Thymus (tissue), 11 donors: ENCODE measurements around the gene CYSTM1. TPM values are rescaled to one million over a fixed set of nuclear protein-coding genes. Genes with fewer than 3 reads are reported as not detected.

Source experiments
- DNase-seq, 9 donors: peaks; one replicate each; pipeline ENCODE4 v3.0.0-alpha.2; 2013; ENCODE audit warnings: low spot score in 9 of 9, low read depth in 6 of 9, missing footprints in 1 of 9
- H3K27ac ChIP-seq, 2 donors: one replicate each; pipeline ENCODE4 v1.5.1; 2013; ENCODE audit warnings: control low read depth in 1 of 2, low read depth in 1 of 2, low read length in 1 of 2, mild to moderate bottlenecking in 1 of 2, moderate library complexity in 1 of 2
- H3K27me3 ChIP-seq, 2 donors: one replicate each; pipeline ENCODE4 v1.5.1; 2013; ENCODE audit warnings: low read length in 1 of 2; ENCODE audit not compliant: control insufficient read depth in 2 of 2, insufficient read depth in 1 of 2
- H3K36me3 ChIP-seq, 2 donors: one replicate each; pipeline ENCODE4 v1.5.1; 2013; ENCODE audit warnings: low read length in 1 of 2, mild to moderate bottlenecking in 1 of 2, moderate library complexity in 1 of 2; ENCODE audit not compliant: control insufficient read depth in 2 of 2, insufficient read depth in 2 of 2
- H3K4me1 ChIP-seq, 2 donors: one replicate each; pipeline ENCODE4 v1.5.1; 2013; ENCODE audit warnings: low read length in 2 of 2; ENCODE audit not compliant: control insufficient read depth in 2 of 2, insufficient read depth in 2 of 2
- H3K4me3 ChIP-seq, 2 donors: one replicate each; pipeline ENCODE4 v1.5.1; 2013; ENCODE audit warnings: low read length in 2 of 2, control low read depth in 1 of 2, mild to moderate bottlenecking in 1 of 2
- H3K9me3 ChIP-seq, 2 donors: one replicate each; pipeline ENCODE4 v1.5.1; 2013; ENCODE audit warnings: low read length in 1 of 2, mild to moderate bottlenecking in 1 of 2; ENCODE audit not compliant: control insufficient read depth in 2 of 2, insufficient read depth in 1 of 2
- WGBS: extraction: QIAGEN DNeasy Blood & Tissue Kit; methylation state at CpG from one replicate; pipeline ENCODE4 v1.1.7; 2013; 5-methylcytosine and 5-hydroxymethylcytosine counted together
- polyA plus RNA-seq: library from polyadenylated mRNA; stranded (reverse); fragments of 200-250 nt; gene quantifications from one replicate; pipeline ENCODE4 v1.2.3, GENCODE V29; 2013
- total RNA-seq: library from RNA; stranded (reverse); fragments of 120-200 nt; gene quantifications from one replicate; pipeline ENCODE4 v1.2.4, GENCODE V29; 2013
- donor health status: healthy.

CYSTM1 gene
- total and polyA plus RNA-seq, 2 donors: 23.1 to 44.7 TPM

DNA sequence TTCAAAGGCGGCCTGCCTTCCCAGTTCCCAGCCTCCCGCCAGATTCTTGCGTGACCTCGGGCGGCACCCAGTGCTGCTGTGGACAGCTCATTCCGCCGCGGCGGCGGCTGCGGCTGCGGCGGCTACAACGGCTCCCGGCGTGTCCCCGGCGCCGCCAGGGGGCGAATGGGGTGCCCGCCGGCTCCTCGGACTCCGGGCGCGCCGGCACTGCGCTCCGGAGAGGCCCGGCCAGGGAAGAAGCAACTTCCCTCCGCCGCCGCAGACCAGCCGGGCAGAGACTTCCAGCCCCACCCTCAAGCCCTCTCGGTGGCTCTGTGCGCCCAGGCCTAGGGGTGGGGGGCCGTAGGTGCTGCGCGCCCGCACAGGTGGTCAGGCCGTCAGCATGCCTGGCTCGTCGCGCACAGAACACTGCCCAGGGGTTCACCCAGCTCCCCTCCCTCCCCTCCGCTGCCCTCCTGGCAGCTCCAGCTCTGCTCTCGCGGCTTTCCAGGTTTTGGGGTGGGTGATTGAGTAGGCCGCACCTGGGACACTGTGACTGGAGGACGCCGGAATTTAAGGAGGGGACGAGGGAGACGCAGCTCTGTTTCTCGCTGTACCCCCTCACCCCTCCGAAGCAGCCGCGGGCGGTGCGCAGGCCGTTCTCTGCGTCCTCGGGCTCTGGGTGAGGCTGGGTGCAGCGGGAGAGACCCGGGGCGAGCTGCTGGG is 29.0 kb upstream of the CYSTM1 start:
- peak in 3 of 9 donors; percentile 24 to 43 (median 31) for DNase-seq
- WGBS: 2% methylated on average over 64 of the region's 64 CpGs
- Histone ChIP-seq H3K27ac (no peak overlapping the region), H3K4me1 (peaks cover 4 to 6% of the 10 kb centered on the region in 2 donors), H3K36me3 (no peaks in the 10 kb centered on the region), H3K27me3 (peaks cover 35 to 84% of the 10 kb centered on the region in 2 donors), H3K9me3 (no peaks in the 10 kb centered on the region), H3K4me3 (peak overlapping the region in 1 of 2 donors; percentile 10)

GRCh38 chr5:140146523-140146842 is 28.5 kb upstream of the CYSTM1 start:
- WGBS: 31% methylated on average over 14 of the region's 14 CpGs
- Histone ChIP-seq H3K27me3 (peaks cover 35 to 82% of the 10 kb centered on the region in 2 donors), H3K27ac (no peak overlapping the region), H3K9me3 (no peaks in the 10 kb centered on the region), H3K4me3 (no peak overlapping the region), H3K36me3 (no peaks in the 10 kb centered on the region), H3K4me1 (peaks cover 4 to 6% of the 10 kb centered on the region in 2 donors)
- no peak for DNase-seq

DNA sequence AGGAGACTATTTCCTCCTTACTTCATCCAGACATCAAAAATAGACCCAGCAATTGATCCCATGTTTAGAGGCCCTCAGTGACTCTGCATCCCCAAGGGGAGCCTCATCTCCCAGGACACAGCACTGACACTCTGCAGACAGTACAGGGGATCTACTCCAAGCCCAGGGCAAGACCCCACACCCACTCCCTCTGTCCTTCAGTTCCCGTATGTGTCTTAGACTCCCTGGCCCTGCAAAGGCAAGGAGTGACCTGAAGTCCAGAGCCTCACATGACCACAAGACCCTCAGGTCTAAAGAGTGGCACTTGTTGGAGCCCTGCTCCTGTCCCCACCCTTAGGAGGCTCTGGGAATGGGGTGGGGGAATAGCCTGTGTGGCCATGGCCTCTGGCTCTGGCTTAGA is 27.5 kb upstream of the CYSTM1 start:
- peaks cover 35 to 85% of the 10 kb centered on the region in 2 donors for H3K27me3 ChIP-seq
- 94% methylated on average over 1 of the region's 1 CpG for WGBS
- H3K27ac ChIP-seq: no peak overlapping the region
- H3K4me1 ChIP-seq: peaks cover 4 to 6% of the 10 kb centered on the region in 2 donors
- no peaks in the 10 kb centered on the region for H3K36me3 ChIP-seq
- H3K4me3 ChIP-seq: no peak overlapping the region
- no peak for DNase-seq
- H3K9me3 ChIP-seq: no peaks in the 10 kb centered on the region

GRCh38 chr5:140148508-140148907 is 26.5 kb upstream of the CYSTM1 start:
- H3K27me3 ChIP-seq: peaks cover 35 to 86% of the 10 kb centered on the region in 2 donors
- no peak overlapping the region for H3K4me3 ChIP-seq
- 71% methylated on average over 6 of the region's 6 CpGs for WGBS
- no peak for DNase-seq
- no peaks in the 10 kb centered on the region for H3K36me3 ChIP-seq
- H3K9me3 ChIP-seq: no peaks in the 10 kb centered on the region
- peaks cover 6 to 7% of the 10 kb centered on the region in 2 donors for H3K4me1 ChIP-seq
- no peak overlapping the region for H3K27ac ChIP-seq

DNA sequence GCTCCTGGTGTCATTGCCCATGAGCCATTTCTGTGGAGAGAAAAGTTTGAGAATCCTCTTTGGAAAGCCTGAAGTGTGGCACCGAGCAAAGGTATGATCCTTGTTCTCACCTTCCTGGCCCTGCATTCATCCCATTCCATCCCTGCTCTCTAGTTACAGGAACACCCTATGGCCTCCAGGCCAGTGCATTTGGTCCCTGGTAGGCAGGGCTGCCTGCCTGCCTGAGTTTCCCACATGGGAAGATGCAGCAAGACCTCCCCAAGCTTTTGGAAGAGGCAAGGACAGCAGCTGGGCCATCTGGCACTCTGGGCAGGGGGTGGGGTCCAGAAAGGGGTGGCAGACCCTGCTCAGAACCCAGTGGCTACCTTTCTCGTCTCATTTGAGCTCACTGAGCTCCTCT is 24.8 kb upstream of the CYSTM1 start:
- peaks cover 27 to 83% of the 10 kb centered on the region in 2 donors for H3K27me3 ChIP-seq
- WGBS: 92% methylated on average over 2 of the region's 2 CpGs
- H3K4me3 ChIP-seq: no peak overlapping the region
- peaks cover 6 to 7% of the 10 kb centered on the region in 2 donors for H3K4me1 ChIP-seq
- no peaks in the 10 kb centered on the region for H3K36me3 ChIP-seq
- DNase-seq: no peak
- no peaks in the 10 kb centered on the region for H3K9me3 ChIP-seq
- H3K27ac ChIP-seq: no peak overlapping the region

DNA sequence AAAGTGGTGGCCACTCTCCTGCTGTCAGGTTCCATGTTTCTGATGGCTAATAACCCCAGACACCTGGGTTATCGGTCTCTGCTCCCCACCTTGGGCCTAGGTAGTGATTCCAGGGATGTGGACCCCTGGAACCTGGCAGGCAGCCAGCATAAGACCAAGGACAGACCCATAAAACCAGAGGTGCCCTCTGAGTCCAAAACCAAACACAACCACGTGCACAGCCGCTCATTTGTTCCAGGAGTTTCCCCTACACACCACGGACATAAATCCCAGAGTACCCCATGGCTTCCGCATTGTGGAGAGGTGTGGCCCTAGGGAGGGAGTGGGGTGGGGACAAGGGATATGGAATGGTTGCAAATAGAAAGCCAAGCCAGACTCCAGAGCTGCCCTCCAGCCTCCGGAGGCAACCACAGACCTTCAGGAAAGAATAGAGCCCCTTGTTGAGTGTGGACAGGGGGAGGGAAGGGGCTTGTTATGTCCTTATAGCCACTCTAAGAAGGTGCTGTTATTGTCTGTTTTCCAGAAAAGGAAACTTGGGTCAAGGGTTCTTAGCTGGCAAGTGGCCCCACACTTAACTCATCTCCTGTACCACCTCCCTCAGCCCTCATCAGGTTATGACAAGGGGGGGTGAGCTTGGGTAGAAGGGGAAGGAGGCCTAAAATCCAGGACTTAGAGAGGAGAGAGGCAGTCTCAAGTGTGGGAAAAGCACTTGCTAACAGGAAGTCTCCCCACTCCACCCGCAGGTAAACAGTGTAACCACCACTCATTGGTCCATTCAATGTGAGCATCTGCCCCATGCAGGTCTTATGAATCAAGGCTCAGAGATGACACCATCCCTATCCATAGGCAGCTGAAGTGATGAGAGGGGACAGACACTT is 23.6 kb upstream of the CYSTM1 start:
- WGBS: 96% methylated on average over 7 of the region's 7 CpGs

GRCh38 chr5:140152022-140152999 is 22.7 kb upstream of the CYSTM1 start:
- Histone ChIP-seq H3K36me3 (no peaks in the 10 kb centered on the region), H3K4me3 (no peak overlapping the region), H3K27me3 (peaks cover 6 to 67% of the 10 kb centered on the region in 2 donors), H3K9me3 (no peaks in the 10 kb centered on the region), H3K27ac (no peak overlapping the region), H3K4me1 (peaks cover 0 to 9% of the 10 kb centered on the region in 2 donors)
- WGBS: 81% methylated on average over 23 of the region's 23 CpGs
- DNase-seq: no peak

More for the DNA sequence above, 23.6 kb upstream of the CYSTM1 start:
- no peaks in the 10 kb centered on the region for H3K9me3 ChIP-seq
- H3K36me3 ChIP-seq: no peaks in the 10 kb centered on the region
- peaks cover 15 to 75% of the 10 kb centered on the region in 2 donors for H3K27me3 ChIP-seq
- H3K4me3 ChIP-seq: no peak overlapping the region
- H3K27ac ChIP-seq: no peak overlapping the region
- DNase-seq: no peak
- H3K4me1 ChIP-seq: peaks cover 0 to 3% of the 10 kb centered on the region in 2 donors

DNA sequence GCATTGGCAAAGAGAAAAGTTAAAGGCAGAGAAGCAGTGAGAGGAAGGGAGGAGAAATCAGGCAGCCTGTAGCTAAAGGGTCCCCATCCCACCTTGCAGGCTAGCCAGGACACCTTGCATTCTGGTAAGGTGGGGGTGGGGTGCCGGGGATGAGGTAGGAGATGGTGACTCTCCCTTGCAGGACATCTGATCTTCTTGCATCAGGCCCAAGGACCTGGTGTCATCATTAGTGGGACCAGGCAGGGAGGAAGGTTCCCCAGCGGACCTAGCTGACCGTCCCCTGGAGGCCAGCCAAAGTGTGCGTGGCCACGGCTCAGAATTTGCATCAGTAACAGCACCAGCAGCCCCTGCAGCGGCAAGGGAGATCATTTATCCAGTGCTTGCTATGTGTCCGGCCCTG is 21.7 kb upstream of the CYSTM1 start:
- Histone ChIP-seq H3K4me3 (no peak overlapping the region), H3K27me3 (peaks cover 0 to 62% of the 10 kb centered on the region in 2 donors), H3K9me3 (no peaks in the 10 kb centered on the region), H3K36me3 (no peaks in the 10 kb centered on the region), H3K4me1 (peaks cover 2 to 12% of the 10 kb centered on the region in 2 donors), H3K27ac (no peak overlapping the region)
- WGBS: 80% methylated on average over 7 of the region's 7 CpGs
- DNase-seq: no peak
